Lower leg skin (tissue), 3 donors: Measurements from ENCODE around the gene KCNQ2.

Experiments used
- POLR2A ChIP-seq, 2 donors: fragments of 450-650 bp; IDR thresholded peaks; one replicate each; pipeline ENCODE4 v1.6.1; 2016 to 2017; ENCODE audit warnings: antibody characterized with exemption in 2 of 2, mild to moderate bottlenecking in 1 of 2, moderate library complexity in 1 of 2
- TF ChIP-seq, protein P1 (sequence below), 3 donors: fragments of 450-650 bp; IDR thresholded peaks; one replicate each; pipeline ENCODE4 v1.5.1; 2016; ENCODE audit warnings: antibody characterized with exemption in 3 of 3, mild to moderate bottlenecking in 3 of 3, moderate library complexity in 2 of 3

DNA sequence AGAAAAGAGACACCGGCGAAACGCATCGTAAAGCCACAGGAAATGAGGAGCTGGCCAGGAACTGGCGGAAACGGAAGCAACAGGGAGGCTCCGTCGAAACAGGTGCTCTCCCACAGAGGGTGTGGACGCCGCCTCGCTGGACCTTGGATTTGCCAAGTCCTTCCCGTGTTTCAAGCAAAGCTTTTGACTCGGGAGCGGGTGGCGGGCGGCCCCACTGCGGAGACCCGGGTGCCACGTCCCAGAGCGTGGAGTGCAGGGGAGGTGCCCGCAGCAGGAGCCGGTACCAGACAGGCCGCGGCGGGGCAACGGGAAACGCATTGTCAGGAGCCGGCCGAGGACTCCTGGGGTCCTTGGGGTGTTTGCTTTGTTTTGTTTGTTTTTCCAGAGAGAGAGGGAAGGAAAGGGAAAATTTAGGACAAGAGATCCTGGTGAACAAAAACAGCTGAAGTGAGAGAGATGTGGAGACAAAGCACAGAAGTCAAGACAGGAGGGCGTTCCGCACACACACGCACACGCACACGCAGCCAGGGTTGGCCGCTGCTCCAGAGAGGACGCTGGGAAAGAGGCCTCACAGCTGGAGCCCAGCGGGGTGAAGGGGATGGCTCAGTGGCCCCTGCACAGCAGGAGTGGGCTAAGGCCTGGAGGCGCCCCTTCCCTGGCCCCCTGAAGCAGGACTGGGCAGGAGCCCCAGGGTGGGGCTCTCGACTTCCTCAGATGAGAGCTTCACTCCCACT, 60.4 kb downstream of the KCNQ2 start:
- no peak for TF ChIP-seq POLR2A (IDR thresholded peaks at IDR 0.05)
- TF ChIP-seq, protein P1, sequence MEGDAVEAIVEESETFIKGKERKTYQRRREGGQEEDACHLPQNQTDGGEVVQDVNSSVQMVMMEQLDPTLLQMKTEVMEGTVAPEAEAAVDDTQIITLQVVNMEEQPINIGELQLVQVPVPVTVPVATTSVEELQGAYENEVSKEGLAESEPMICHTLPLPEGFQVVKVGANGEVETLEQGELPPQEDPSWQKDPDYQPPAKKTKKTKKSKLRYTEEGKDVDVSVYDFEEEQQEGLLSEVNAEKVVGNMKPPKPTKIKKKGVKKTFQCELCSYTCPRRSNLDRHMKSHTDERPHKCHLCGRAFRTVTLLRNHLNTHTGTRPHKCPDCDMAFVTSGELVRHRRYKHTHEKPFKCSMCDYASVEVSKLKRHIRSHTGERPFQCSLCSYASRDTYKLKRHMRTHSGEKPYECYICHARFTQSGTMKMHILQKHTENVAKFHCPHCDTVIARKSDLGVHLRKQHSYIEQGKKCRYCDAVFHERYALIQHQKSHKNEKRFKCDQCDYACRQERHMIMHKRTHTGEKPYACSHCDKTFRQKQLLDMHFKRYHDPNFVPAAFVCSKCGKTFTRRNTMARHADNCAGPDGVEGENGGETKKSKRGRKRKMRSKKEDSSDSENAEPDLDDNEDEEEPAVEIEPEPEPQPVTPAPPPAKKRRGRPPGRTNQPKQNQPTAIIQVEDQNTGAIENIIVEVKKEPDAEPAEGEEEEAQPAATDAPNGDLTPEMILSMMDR (IDR thresholded peaks at IDR 0.05): no peak
